A673 (cell line): ENCODE measurements around the gene SERPINA6. TPM values are rescaled to one million over a fixed set of nuclear protein-coding genes. Genes with fewer than 3 reads are reported as not detected.

Experiments
- BruUV-seq: library from RNA; stranded (reverse); fragments of 400-500 nt; replicated peaks from 2 replicates; lab custom pipeline; 2021; lab: Mats Ljungman, UMichigan
- CTCF ChIA-PET: fragments of 300-600 bp; sonication (Branson Sonifier 250); formaldehyde crosslinking; loops from one replicate; lab custom pipeline; 2022; ENCODE audit warnings: antibody characterized with exemption; lab: Charles Lee
- POLR2A ChIA-PET: fragments of 300-600 bp; sonication (Branson Sonifier 250); formaldehyde crosslinking; loops from one replicate; lab custom pipeline; 2022; ENCODE audit warnings: antibody characterized with exemption; ENCODE audit not compliant: low non-redundant PET; lab: Charles Lee
- DNase-seq: peaks from one replicate; pipeline ENCODE4 v3.0.0-alpha.2; 2015; ENCODE audit warnings: low spot score
- H3K27ac ChIP-seq: fragments of 200-600 bp; sonication (generic); 2 replicates; pipeline ENCODE4 v1.5.1; 2016; ENCODE audit warnings: mixed run types, low read depth, mild to moderate bottlenecking, mixed read lengths, antibody characterized with exemption, low read length; ENCODE audit not compliant: poor library complexity, severe bottlenecking
- H3K27me3 ChIP-seq: fragments of 200-600 bp; sonication (generic); replicated peaks from 2 replicates; pipeline ENCODE4 v1.6.1; 2017; ENCODE audit warnings: mixed run types, low read depth, mild to moderate bottlenecking, mixed read lengths, antibody characterized with exemption, low read length; ENCODE audit not compliant: insufficient read depth, poor library complexity
- H3K36me3 ChIP-seq: fragments of 200-600 bp; sonication (generic); 2 replicates; pipeline ENCODE4 v1.6.1; 2016; ENCODE audit warnings: mixed run types, mild to moderate bottlenecking, mixed read lengths, antibody characterized with exemption, low read length; ENCODE audit not compliant: insufficient read depth, poor library complexity, severe bottlenecking
- H3K4me1 ChIP-seq: fragments of 200-600 bp; sonication (generic); 2 replicates; pipeline ENCODE4 v1.6.1; 2017; ENCODE audit warnings: mixed run types, mild to moderate bottlenecking, mixed read lengths, antibody characterized with exemption, low read length; ENCODE audit not compliant: insufficient read depth, poor library complexity, severe bottlenecking
- H3K4me3 ChIP-seq: fragments of 200-600 bp; sonication (generic); 2 replicates; pipeline ENCODE4 v1.5.1; 2016; ENCODE audit warnings: low read depth, mixed run types, mild to moderate bottlenecking, mixed read lengths, low read length; ENCODE audit not compliant: poor library complexity, severe bottlenecking
- H3K9me3 ChIP-seq: fragments of 200-600 bp; sonication (generic); 2 replicates; pipeline ENCODE4 v1.6.1; 2016; ENCODE audit warnings: mixed run types, low read depth, mild to moderate bottlenecking, mixed read lengths, antibody characterized with exemption, low read length; ENCODE audit not compliant: poor library complexity, severe bottlenecking
- CTCF ChIP-seq: fragments of 300-800, 200-600 bp; sonication (generic); conservative IDR thresholded peaks from 2 replicates; pipeline ENCODE4 v1.5.1; 2017; ENCODE audit warnings: low read depth, mild to moderate bottlenecking, antibody characterized with exemption, low read length, moderate library complexity, mixed read lengths
- EZH2 ChIP-seq: fragments of 200-600 bp; sonication (generic); IDR thresholded peaks from 2 replicates; pipeline ENCODE4 v1.6.1; 2017; ENCODE audit warnings: borderline replicate concordance, low read depth, mild to moderate bottlenecking, mixed read lengths, antibody characterized with exemption, low read length; ENCODE audit not compliant: poor library complexity, severe bottlenecking
- intact Hi-C: fragments of 100-400 bp; cut with micrococcal nuclease; formaldehyde crosslinking; loops from one replicate; pipeline ENCODE4 v1.10.0; 2022; ENCODE audit not compliant: unreplicated experiment
- total RNA-seq: library from RNA; stranded (reverse); gene quantifications from 2 replicates; pipeline ENCODE4 v1.2.3, GENCODE V29; 2021

Gene SERPINA6
- total RNA-seq, 1 experiment from 2014 or later = not detected

- no peak for TF ChIP-seq CTCF
- no peak for TF ChIP-seq EZH2
- H3K9me3 ChIP-seq = no peaks in the 10 kb centered on the region
- no peaks in the 10 kb centered on the region for H3K4me1 ChIP-seq
- H3K36me3 ChIP-seq = no peaks in the 10 kb centered on the region
- no peak for DNase-seq
- intact Hi-C loops = no loop called here
- H3K4me3 ChIP-seq = no peak overlapping the region
- no peaks in the 10 kb centered on the region for H3K27me3 ChIP-seq
- ChIA-PET CTCF (no interaction called here), POLR2A (no interaction called here)
- H3K27ac ChIP-seq = no peak overlapping the region
- no TSS peak for BruUV-seq
Observed at GRCh38 chr14:94313991-94314655, 9.0 kb downstream of the SERPINA6 start.

- H3K9me3 ChIP-seq = no peaks in the 10 kb centered on the region
- no peaks in the 10 kb centered on the region for H3K27me3 ChIP-seq
- no peak overlapping the region for H3K4me3 ChIP-seq
- POLR2A ChIA-PET = no interaction called here
- TF ChIP-seq EZH2 (no peak), CTCF (no peak)
- BruUV-seq = no TSS peak
- H3K4me1 ChIP-seq = no peaks in the 10 kb centered on the region
- CTCF ChIA-PET = no interaction called here
- H3K27ac ChIP-seq = no peak overlapping the region
- H3K36me3 ChIP-seq = no peaks in the 10 kb centered on the region
- intact Hi-C loops = no loop called here
- DNase-seq = no peak
Observed at GRCh38 chr14:94312481-94313246, 10.5 kb downstream of the SERPINA6 start.

GRCh38 chr14:94310248-94310647, 12.9 kb downstream of the SERPINA6 start:
- Histone ChIP-seq H3K4me3 (no peak overlapping the region), H3K4me1 (no peaks in the 10 kb centered on the region), H3K27me3 (no peaks in the 10 kb centered on the region), H3K36me3 (no peaks in the 10 kb centered on the region), H3K9me3 (no peaks in the 10 kb centered on the region), H3K27ac (no peak overlapping the region)
- intact Hi-C loops = no loop called here
- ChIA-PET POLR2A (no interaction called here), CTCF (no interaction called here)
- no TSS peak for BruUV-seq
- DNase-seq = no peak
- TF ChIP-seq EZH2 = no peak
- TF ChIP-seq CTCF = no peak
